Thymus (tissue), 11 donors: ENCODE data around the gene ANKH. TPM values are rescaled to one million over a fixed set of nuclear protein-coding genes. Genes with fewer than 3 reads are reported as not detected.

Experiments used
- DNase-seq, 9 donors: peaks; one replicate each; pipeline ENCODE4 v3.0.0-alpha.2; 2013; ENCODE audit warnings: low spot score in 9 of 9, low read depth in 6 of 9, missing footprints in 1 of 9
- H3K27ac ChIP-seq, 2 donors: one replicate each; pipeline ENCODE4 v1.5.1; 2013; ENCODE audit warnings: control low read depth in 1 of 2, low read depth in 1 of 2, low read length in 1 of 2, mild to moderate bottlenecking in 1 of 2, moderate library complexity in 1 of 2
- H3K27me3 ChIP-seq, 2 donors: one replicate each; pipeline ENCODE4 v1.5.1; 2013; ENCODE audit warnings: low read length in 1 of 2; ENCODE audit not compliant: control insufficient read depth in 2 of 2, insufficient read depth in 1 of 2
- H3K36me3 ChIP-seq, 2 donors: one replicate each; pipeline ENCODE4 v1.5.1; 2013; ENCODE audit warnings: low read length in 1 of 2, mild to moderate bottlenecking in 1 of 2, moderate library complexity in 1 of 2; ENCODE audit not compliant: control insufficient read depth in 2 of 2, insufficient read depth in 2 of 2
- H3K4me1 ChIP-seq, 2 donors: one replicate each; pipeline ENCODE4 v1.5.1; 2013; ENCODE audit warnings: low read length in 2 of 2; ENCODE audit not compliant: control insufficient read depth in 2 of 2, insufficient read depth in 2 of 2
- H3K4me3 ChIP-seq, 2 donors: one replicate each; pipeline ENCODE4 v1.5.1; 2013; ENCODE audit warnings: low read length in 2 of 2, control low read depth in 1 of 2, mild to moderate bottlenecking in 1 of 2
- H3K9me3 ChIP-seq, 2 donors: one replicate each; pipeline ENCODE4 v1.5.1; 2013; ENCODE audit warnings: low read length in 1 of 2, mild to moderate bottlenecking in 1 of 2; ENCODE audit not compliant: control insufficient read depth in 2 of 2, insufficient read depth in 1 of 2
- WGBS: extraction: QIAGEN DNeasy Blood & Tissue Kit; methylation state at CpG from one replicate; pipeline ENCODE4 v1.1.7; 2013; 5-methylcytosine and 5-hydroxymethylcytosine counted together
- polyA plus RNA-seq: library from polyadenylated mRNA; stranded (reverse); fragments of 200-250 nt; gene quantifications from one replicate; pipeline ENCODE4 v1.2.3, GENCODE V29; 2013
- total RNA-seq: library from RNA; stranded (reverse); fragments of 120-200 nt; gene quantifications from one replicate; pipeline ENCODE4 v1.2.4, GENCODE V29; 2013
- donor health status: healthy.

The ANKH gene
- total and polyA plus RNA-seq, 2 donors, result 17.3 to 29.8 TPM

DNA sequence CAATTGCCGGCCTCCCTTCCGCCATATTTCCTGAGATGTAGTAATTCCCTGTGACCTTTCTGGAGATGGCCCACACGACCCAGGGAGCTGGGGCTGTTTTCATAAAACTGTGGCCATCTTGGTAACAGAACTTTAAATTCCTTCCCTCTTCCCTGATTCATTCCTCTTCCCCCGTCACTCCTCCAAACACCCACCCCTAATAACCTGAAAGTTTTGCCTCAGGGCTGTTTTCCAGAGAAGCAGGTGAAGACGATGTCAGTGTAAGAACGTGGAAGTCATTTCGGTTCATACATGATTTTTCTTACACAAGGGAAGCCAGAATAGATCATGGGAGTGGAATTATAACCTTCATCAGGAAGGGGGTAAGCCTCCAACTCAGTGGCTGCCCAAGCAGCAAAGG is 40.6 kb upstream of the ANKH start:
- WGBS, result 92% methylated on average over 7 of the region's 7 CpGs
- no peaks in the 10 kb centered on the region for H3K9me3 ChIP-seq
- no peaks in the 10 kb centered on the region for H3K27me3 ChIP-seq
- DNase-seq, result no peak
- H3K4me1 ChIP-seq, result no peaks in the 10 kb centered on the region
- H3K4me3 ChIP-seq, result no peak overlapping the region
- H3K36me3 ChIP-seq, result no peaks in the 10 kb centered on the region
- H3K27ac ChIP-seq, result no peak overlapping the region

DNA sequence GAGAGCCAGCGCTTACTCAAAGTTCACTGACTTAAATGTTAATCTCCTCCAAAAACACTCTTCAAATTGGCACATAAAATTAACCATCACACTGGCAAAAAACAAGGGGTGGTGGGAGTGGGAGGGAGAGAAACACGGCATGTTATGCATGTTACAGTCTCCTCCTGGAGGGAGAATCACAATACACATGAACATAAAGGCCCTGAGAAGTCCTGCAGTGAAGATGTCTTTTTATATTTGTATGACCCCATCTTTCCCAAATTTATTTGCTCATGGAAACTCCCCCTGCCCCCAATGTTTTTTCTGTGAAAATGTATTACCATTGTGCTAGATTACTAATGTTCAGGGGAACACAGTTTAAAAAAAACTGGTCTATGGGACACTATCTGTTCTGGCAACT is 37.8 kb upstream of the ANKH start:
- no peaks in the 10 kb centered on the region for H3K4me1 ChIP-seq
- WGBS, result 96% methylated on average over 2 of the region's 2 CpGs
- H3K4me3 ChIP-seq, result no peak overlapping the region
- H3K27ac ChIP-seq, result no peak overlapping the region
- DNase-seq, result no peak
- H3K27me3 ChIP-seq, result no peaks in the 10 kb centered on the region
- no peaks in the 10 kb centered on the region for H3K9me3 ChIP-seq
- H3K36me3 ChIP-seq, result no peaks in the 10 kb centered on the region

- no peak overlapping the region for H3K4me3 ChIP-seq
- H3K27me3 ChIP-seq, result no peaks in the 10 kb centered on the region
- no peaks in the 10 kb centered on the region for H3K36me3 ChIP-seq
- DNase-seq, result no peak
- H3K9me3 ChIP-seq, result no peaks in the 10 kb centered on the region
- WGBS, result 92% methylated on average over 6 of the region's 6 CpGs
- no peaks in the 10 kb centered on the region for H3K4me1 ChIP-seq
- no peak overlapping the region for H3K27ac ChIP-seq
Measured at GRCh38 chr5:14908172-14908571, 36.6 kb upstream of the ANKH start.

- no peak overlapping the region for H3K4me3 ChIP-seq
- no peaks in the 10 kb centered on the region for H3K9me3 ChIP-seq
- no peaks in the 10 kb centered on the region for H3K36me3 ChIP-seq
- WGBS, result 97% methylated on average over 3 of the region's 3 CpGs
- H3K4me1 ChIP-seq, result no peaks in the 10 kb centered on the region
- H3K27ac ChIP-seq, result no peak overlapping the region
- DNase-seq, result no peak
- H3K27me3 ChIP-seq, result peaks cover 0 to under 1% of the 10 kb centered on the region in 2 donors
Measured at GRCh38 chr5:14906628-14907027, 35.0 kb upstream of the ANKH start.

GRCh38 chr5:14902826-14903560 is 31.4 kb upstream of the ANKH start:
- no peaks in the 10 kb centered on the region for H3K36me3 ChIP-seq
- DNase-seq, result no peak
- WGBS, result 88% methylated on average over 14 of the region's 14 CpGs
- no peak overlapping the region for H3K27ac ChIP-seq
- peaks cover 0 to 7% of the 10 kb centered on the region in 2 donors for H3K27me3 ChIP-seq
- H3K4me3 ChIP-seq, result no peak overlapping the region
- H3K9me3 ChIP-seq, result no peaks in the 10 kb centered on the region
- H3K4me1 ChIP-seq, result peaks cover 0 to 3% of the 10 kb centered on the region in 2 donors

- Histone ChIP-seq H3K27ac (peak overlapping the region in 1 of 2 donors; percentile 31), H3K4me3 (no peak overlapping the region), H3K36me3 (no peaks in the 10 kb centered on the region), H3K4me1 (peaks cover 0 to 3% of the 10 kb centered on the region in 2 donors), H3K9me3 (no peaks in the 10 kb centered on the region), H3K27me3 (peaks cover 0 to 7% of the 10 kb centered on the region in 2 donors)
- 58% methylated on average over 7 of the region's 7 CpGs for WGBS
- no peak for DNase-seq
Measured at GRCh38 chr5:14901462-14902051, 30.0 kb upstream of the ANKH start.

DNA sequence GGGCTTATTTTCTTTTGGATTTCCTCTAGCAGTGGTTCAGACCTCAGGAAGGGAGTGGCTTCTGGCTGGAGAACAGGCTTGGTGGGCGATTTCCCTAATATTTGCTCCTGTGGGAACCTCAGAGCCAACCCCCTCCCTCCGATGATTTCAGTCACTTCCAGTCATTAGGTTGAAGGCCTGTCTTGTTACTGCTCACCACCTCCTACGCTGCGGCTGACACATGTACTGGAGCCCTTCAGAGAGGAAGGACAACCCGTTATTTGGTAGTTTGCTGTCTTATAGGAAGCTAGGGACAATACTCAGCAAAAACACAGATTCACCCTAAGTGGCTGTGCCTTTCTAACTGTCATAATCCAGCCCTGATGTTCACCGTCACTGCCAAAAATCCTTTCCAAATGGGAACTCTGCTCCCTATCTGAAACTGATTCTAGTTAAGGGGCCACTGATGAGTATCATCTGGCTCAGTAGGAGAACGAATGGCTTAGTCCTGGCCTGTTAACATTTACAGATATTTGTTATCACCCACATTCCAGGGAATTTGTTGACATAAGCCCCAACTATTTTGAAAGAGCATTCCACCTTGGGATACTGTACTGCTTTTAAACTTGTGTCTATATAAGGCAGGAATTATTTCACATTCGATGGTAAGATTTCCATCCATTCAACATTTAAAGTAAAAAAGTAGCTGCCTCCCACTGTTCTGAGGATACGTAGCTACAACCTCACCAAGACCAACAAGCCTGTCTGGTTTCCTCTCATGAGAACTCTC is 29.3 kb upstream of the ANKH start:
- peak overlapping the region in 1 of 2 donors; percentile 15 for H3K27ac ChIP-seq
- 86% methylated on average over 9 of the region's 9 CpGs for WGBS
- no peaks in the 10 kb centered on the region for H3K36me3 ChIP-seq
- H3K4me1 ChIP-seq, result peaks cover 0 to 3% of the 10 kb centered on the region in 2 donors
- H3K9me3 ChIP-seq, result no peaks in the 10 kb centered on the region
- peaks cover 0 to 7% of the 10 kb centered on the region in 2 donors for H3K27me3 ChIP-seq
- no peak for DNase-seq
- no peak overlapping the region for H3K4me3 ChIP-seq

GRCh38 chr5:14896131-14896530 is 24.6 kb upstream of the ANKH start:
- no peak for DNase-seq
- Histone ChIP-seq H3K9me3 (no peaks in the 10 kb centered on the region), H3K27me3 (peaks cover 0 to 3% of the 10 kb centered on the region in 2 donors), H3K36me3 (no peaks in the 10 kb centered on the region), H3K4me1 (peaks cover 0 to 3% of the 10 kb centered on the region in 2 donors), H3K27ac (no peak overlapping the region), H3K4me3 (no peak overlapping the region)
- WGBS, result 89% methylated on average over 7 of the region's 7 CpGs

- Histone ChIP-seq H3K36me3 (no peaks in the 10 kb centered on the region), H3K4me3 (no peak overlapping the region), H3K4me1 (no peaks in the 10 kb centered on the region), H3K9me3 (no peaks in the 10 kb centered on the region), H3K27me3 (no peaks in the 10 kb centered on the region), H3K27ac (no peak overlapping the region)
- no peak for DNase-seq
- WGBS, result 97% methylated on average over 6 of the region's 6 CpGs
Measured at GRCh38 chr5:14895301-14895700, 23.7 kb upstream of the ANKH start.
